Measurements from ENCODE around the gene GALNT18.

DNA sequence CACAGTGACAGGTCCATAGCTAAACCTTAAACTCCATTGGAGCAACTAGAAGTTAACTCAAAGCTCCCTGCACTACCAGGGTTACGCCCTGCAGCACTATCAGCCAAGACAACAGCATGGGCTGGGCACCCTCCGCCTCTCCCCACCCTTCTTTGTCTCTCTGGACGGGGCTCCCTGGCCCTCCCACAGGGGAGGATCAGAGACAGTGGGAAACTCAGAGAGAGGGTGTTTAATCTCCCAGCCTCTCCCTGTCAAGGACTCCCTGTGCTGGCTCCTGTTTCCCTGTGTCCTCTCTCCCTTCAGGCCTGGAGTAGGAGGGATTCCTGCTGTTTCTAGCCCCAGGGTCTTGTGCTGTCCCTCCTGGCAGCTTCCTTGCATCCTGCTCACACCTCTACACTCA is 211.9 kb downstream of the GALNT18 start:
- TF ChIP-seq POLR2A (IDR thresholded peaks at IDR 0.05) = no peak
- TF ChIP-seq CTCF (IDR thresholded peaks at IDR 0.05) = no peak

Data from right lobe of liver (tissue), 4 donors.